ENCODE measurements around the gene SERPINA4. TPM values are rescaled to one million over a fixed set of nuclear protein-coding genes. Genes with fewer than 3 reads are reported as not detected.
"Not testable (repeated sequence)": the region's sequence is repeated elsewhere in the genome, so short reads cannot be mapped to it uniquely, and the experiment has no call there.

SERPINA4 gene
- total RNA-seq, 1 donor from 2014 or later = not detected

- intact Hi-C loops (cut with micrococcal nuclease) = no loop called here
- no peaks in the 10 kb centered on the region for H3K36me3 Mint-ChIP-seq (ENCODE audit: low read depth)
- H3K4me3 Mint-ChIP-seq = no peak overlapping the region
- no peak for DNase-seq
- H3K4me1 Mint-ChIP-seq = no peaks in the 10 kb centered on the region
- no peak overlapping the region for H3K27ac Mint-ChIP-seq
- peaks cover 2% of the 10 kb centered on the region for H3K27me3 Mint-ChIP-seq
- H3K9me3 Mint-ChIP-seq = no peaks in the 10 kb centered on the region
Observed at GRCh38 chr14:94569381-94570001, 8.2 kb downstream of the SERPINA4 start.

GRCh38 chr14:94570002-94570400 lies 8.8 kb downstream of the SERPINA4 start:
- intact Hi-C loops (cut with micrococcal nuclease) = no loop called here
- Mint-ChIP-seq H3K27me3 (peaks cover 2% of the 10 kb centered on the region), H3K4me1 (no peaks in the 10 kb centered on the region), H3K27ac (no peak overlapping the region), H3K9me3 (no peaks in the 10 kb centered on the region), H3K4me3 (no peak overlapping the region), H3K36me3 (ENCODE audit: low read depth) (no peaks in the 10 kb centered on the region)
- DNase-seq = no peak

- DNase-seq = no peak
- intact Hi-C loops (cut with micrococcal nuclease) = no loop called here
Observed at GRCh38 chr14:94570440-94570839, 9.2 kb downstream of the SERPINA4 start.

GRCh38 chr14:94571395-94571794 lies 10.2 kb downstream of the SERPINA4 start:
- Mint-ChIP-seq H3K36me3 (ENCODE audit: low read depth) (no peaks in the 10 kb centered on the region), H3K4me3 (no peak overlapping the region), H3K9me3 (no peaks in the 10 kb centered on the region), H3K27ac (no peak overlapping the region), H3K4me1 (no peaks in the 10 kb centered on the region), H3K27me3 (peaks cover 1% of the 10 kb centered on the region)
- intact Hi-C loops (cut with micrococcal nuclease) = no loop called here
- DNase-seq = no peak

More at GRCh38 chr14:94570440-94570839, 9.2 kb downstream of the SERPINA4 start:
- no peak overlapping the region for H3K27ac Mint-ChIP-seq
- H3K27me3 Mint-ChIP-seq = peaks cover 2% of the 10 kb centered on the region
- no peaks in the 10 kb centered on the region for H3K36me3 Mint-ChIP-seq (ENCODE audit: low read depth)
- no peak overlapping the region for H3K4me3 Mint-ChIP-seq
- no peaks in the 10 kb centered on the region for H3K4me1 Mint-ChIP-seq
- H3K9me3 Mint-ChIP-seq = no peaks in the 10 kb centered on the region

GRCh38 chr14:94571950-94572349 lies 10.7 kb downstream of the SERPINA4 start:
- intact Hi-C loops (cut with micrococcal nuclease) = no loop called here
- Mint-ChIP-seq H3K27ac (no peak overlapping the region), H3K4me3 (no peak overlapping the region), H3K27me3 (no peaks in the 10 kb centered on the region), H3K36me3 (ENCODE audit: low read depth) (no peaks in the 10 kb centered on the region), H3K4me1 (no peaks in the 10 kb centered on the region), H3K9me3 (no peaks in the 10 kb centered on the region)
- DNase-seq = no peak

GRCh38 chr14:94572637-94573303 lies 11.5 kb downstream of the SERPINA4 start:
- Mint-ChIP-seq H3K36me3 (ENCODE audit: low read depth) (no peaks in the 10 kb centered on the region), H3K27me3 (no peaks in the 10 kb centered on the region), H3K4me1 (no peaks in the 10 kb centered on the region), H3K4me3 (no peak overlapping the region), H3K9me3 (no peaks in the 10 kb centered on the region), H3K27ac (no peak overlapping the region)
- DNase-seq = no peak
- intact Hi-C loops (cut with micrococcal nuclease) = no loop called here

GRCh38 chr14:94573475-94574277 lies 12.4 kb downstream of the SERPINA4 start:
- no peak overlapping the region for H3K27ac Mint-ChIP-seq
- intact Hi-C loops (cut with micrococcal nuclease) = no loop called here
- no peaks in the 10 kb centered on the region for H3K4me1 Mint-ChIP-seq
- H3K36me3 Mint-ChIP-seq (ENCODE audit: low read depth) = no peaks in the 10 kb centered on the region
- H3K9me3 Mint-ChIP-seq = no peaks in the 10 kb centered on the region
- DNase-seq = no peak
- no peaks in the 10 kb centered on the region for H3K27me3 Mint-ChIP-seq
- no peak overlapping the region for H3K4me3 Mint-ChIP-seq

GRCh38 chr14:94574336-94574735 lies 13.1 kb downstream of the SERPINA4 start:
- no peaks in the 10 kb centered on the region for H3K9me3 Mint-ChIP-seq
- H3K27ac Mint-ChIP-seq = no peak overlapping the region
- H3K4me3 Mint-ChIP-seq = no peak overlapping the region
- no peaks in the 10 kb centered on the region for H3K36me3 Mint-ChIP-seq (ENCODE audit: low read depth)
- no peak for DNase-seq
- H3K4me1 Mint-ChIP-seq = no peaks in the 10 kb centered on the region
- no peaks in the 10 kb centered on the region for H3K27me3 Mint-ChIP-seq
- intact Hi-C loops (cut with micrococcal nuclease) = no loop called here

- no peaks in the 10 kb centered on the region for H3K36me3 Mint-ChIP-seq (ENCODE audit: low read depth)
- no peaks in the 10 kb centered on the region for H3K9me3 Mint-ChIP-seq
- no peaks in the 10 kb centered on the region for H3K27me3 Mint-ChIP-seq
- no peak overlapping the region for H3K27ac Mint-ChIP-seq
- no peak overlapping the region for H3K4me3 Mint-ChIP-seq
- no peaks in the 10 kb centered on the region for H3K4me1 Mint-ChIP-seq
- no peak for DNase-seq
- intact Hi-C loops (cut with micrococcal nuclease) = no loop called here
Observed at GRCh38 chr14:94575730-94576585, 14.7 kb downstream of the SERPINA4 start.

GRCh38 chr14:94577472-94577871 lies 16.2 kb downstream of the SERPINA4 start:
- H3K9me3 Mint-ChIP-seq; intact Hi-C loops (cut with micrococcal nuclease): not testable (repeated sequence)

GRCh38 chr14:94578712-94579111 lies 17.5 kb downstream of the SERPINA4 start:
- intact Hi-C loops (cut with micrococcal nuclease) = no loop called here
- Mint-ChIP-seq H3K4me1 (no peaks in the 10 kb centered on the region), H3K4me3 (no peak overlapping the region), H3K27ac (no peak overlapping the region), H3K36me3 (ENCODE audit: low read depth) (no peaks in the 10 kb centered on the region), H3K9me3 (no peaks in the 10 kb centered on the region), H3K27me3 (no peaks in the 10 kb centered on the region)
- DNase-seq = no peak

More at GRCh38 chr14:94577472-94577871, 16.2 kb downstream of the SERPINA4 start:
- DNase-seq; H3K36me3 Mint-ChIP-seq (ENCODE audit: low read depth); H3K4me1 Mint-ChIP-seq; H3K4me3 Mint-ChIP-seq; H3K27ac Mint-ChIP-seq; H3K27me3 Mint-ChIP-seq: not testable (repeated sequence)

GRCh38 chr14:94581127-94581999 lies 20.1 kb downstream of the SERPINA4 start, which contains the start of gene SERPINA5:
TSS of gene SERPINA5 (plus strand) at chr14:94581426. CDS start at chr14:94587363, 5,937 bp downstream.
- no peak for DNase-seq
- H3K27ac Mint-ChIP-seq = no peak within 1 kb of the TSS
- H3K4me1 Mint-ChIP-seq = no peaks in the 10 kb centered on the region
- intact Hi-C loops (cut with micrococcal nuclease) = no loop called here
- no peaks in the 10 kb centered on the region for H3K36me3 Mint-ChIP-seq (ENCODE audit: low read depth)
- H3K4me3 Mint-ChIP-seq = no peak within 1 kb of the TSS
- H3K27me3 Mint-ChIP-seq = no peaks in the 10 kb centered on the region
- H3K9me3 Mint-ChIP-seq = no peaks in the 10 kb centered on the region
